SK-N-MC (cell line): ENCODE measurements around the gene CLCA1.

Source experiments
- DNase-seq: peaks from one replicate; pipeline ENCODE4 v3.0.0-alpha.2; 2011; ENCODE audit warnings: low read depth, low spot score
- H3K27ac ChIP-seq: fragments of 200-600 bp; sonication (generic); 2 replicates; pipeline ENCODE4 v1.5.1; 2016; ENCODE audit warnings: mixed run types
- H3K36me3 ChIP-seq: fragments of 200-600 bp; sonication (generic); 2 replicates; pipeline ENCODE4 v1.6.1; 2017; ENCODE audit warnings: antibody characterized with exemption, low read length, mixed read lengths; ENCODE audit not compliant: insufficient read depth
- H3K4me3 ChIP-seq: fragments of 200-600 bp; sonication (generic); 2 replicates; pipeline ENCODE4 v1.5.1; 2016
- H3K9ac ChIP-seq: fragments of 200-600 bp; sonication (generic); 2 replicates; pipeline ENCODE4 v1.8.0; 2017; ENCODE audit warnings: mixed run types, mixed read lengths; ENCODE audit not compliant: insufficient read length
- H3K9me3 ChIP-seq: fragments of 200-600 bp; sonication (generic); 2 replicates; pipeline ENCODE4 v1.6.1; 2017; ENCODE audit warnings: low read depth, mild to moderate bottlenecking, antibody characterized with exemption, low read length, moderate library complexity, mixed read lengths
- EZH2 ChIP-seq: fragments of 200-600 bp; sonication (generic); IDR thresholded peaks from one replicate; pipeline ENCODE4 v1.6.1; 2017; ENCODE audit warnings: antibody characterized with exemption
- FOXP2 ChIP-seq: optimal IDR thresholded peaks from 2 replicates; pipeline ENCODE3; 2011; ENCODE audit warnings: mild to moderate bottlenecking, moderate library complexity; ENCODE audit not compliant: insufficient read depth; ENCODE audit errors: extremely low read length, control extremely low read depth
- POLR2AphosphoS5 ChIP-seq: IDR thresholded peaks from 2 replicates; pipeline ENCODE4 v1.6.1; 2012; ENCODE audit warnings: mild to moderate bottlenecking, low read depth, low read length, borderline replicate concordance

Gene CLCA1

DNA sequence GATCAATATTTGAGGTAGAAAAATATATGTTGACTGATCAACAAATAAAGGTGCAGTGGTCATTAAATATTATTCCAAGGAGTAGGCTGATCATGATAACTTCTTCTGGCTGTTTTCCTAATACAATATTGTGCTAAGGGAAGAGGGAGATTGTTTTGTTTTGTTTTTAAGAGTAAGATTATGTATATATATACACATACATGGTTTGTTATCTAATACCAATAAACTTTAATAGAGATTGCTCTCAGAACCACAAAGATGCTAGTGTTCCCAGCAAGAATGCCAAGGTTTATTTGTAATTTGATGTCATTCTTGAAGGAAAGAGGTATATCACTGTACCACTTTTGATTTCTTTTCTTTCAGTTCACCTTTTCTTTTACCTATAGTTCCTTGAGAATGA lies 34.7 kb upstream of the CLCA1 start:
- DNase-seq: no peak
- Histone ChIP-seq H3K36me3 (no peaks in the 10 kb centered on the region), H3K27ac (no peak overlapping the region), H3K9ac (no peak overlapping the region), H3K4me3 (no peak overlapping the region), H3K9me3 (no peaks in the 10 kb centered on the region)
- TF ChIP-seq EZH2: no peak
- no peak for TF ChIP-seq FOXP2

DNA sequence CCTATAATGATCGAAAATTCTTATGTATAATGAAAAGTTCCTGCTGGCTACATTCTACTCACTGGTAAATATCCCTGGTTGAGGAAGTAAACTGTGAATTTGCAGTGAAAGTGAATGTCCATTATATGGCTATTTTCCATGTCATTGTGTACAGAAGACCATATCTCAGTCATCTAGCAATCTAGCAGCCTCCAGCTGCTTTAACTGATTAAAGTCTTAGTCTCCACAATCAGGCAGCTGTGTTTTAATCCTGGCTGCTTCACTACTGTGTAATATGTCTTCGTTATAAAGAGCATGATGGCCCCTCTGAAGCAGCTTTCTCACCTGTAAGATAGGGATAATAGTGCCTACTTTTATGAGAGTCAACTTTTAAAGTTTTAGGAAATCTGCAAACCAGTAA lies 33.4 kb upstream of the CLCA1 start:
- no peak for TF ChIP-seq FOXP2
- TF ChIP-seq POLR2AphosphoS5: no peak
- TF ChIP-seq EZH2: no peak
- no peaks in the 10 kb centered on the region for H3K9me3 ChIP-seq
- H3K27ac ChIP-seq: no peak overlapping the region
- no peak overlapping the region for H3K4me3 ChIP-seq
- no peak overlapping the region for H3K9ac ChIP-seq
- no peaks in the 10 kb centered on the region for H3K36me3 ChIP-seq
- no peak for DNase-seq

DNA sequence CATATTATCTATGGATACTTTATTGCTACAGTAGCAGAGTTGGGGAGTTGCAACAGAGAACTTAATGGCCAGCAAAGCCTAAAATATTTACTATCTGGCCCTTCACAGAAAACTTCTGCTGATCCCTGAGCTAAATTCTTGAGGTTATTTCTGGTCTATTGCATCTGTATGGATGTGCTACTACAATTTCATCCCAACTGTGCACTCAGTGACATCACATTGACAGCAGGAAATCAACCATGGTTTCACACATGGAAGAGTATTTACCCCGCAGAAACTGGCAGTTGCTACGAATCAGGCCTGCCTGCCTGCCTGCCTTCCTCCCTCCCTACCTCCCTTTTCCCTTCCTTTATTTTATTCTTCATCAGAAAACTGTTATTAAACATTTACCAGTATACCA lies 32.7 kb upstream of the CLCA1 start:
- no peak for TF ChIP-seq POLR2AphosphoS5
- no peak for TF ChIP-seq EZH2
- TF ChIP-seq FOXP2: no peak
- Histone ChIP-seq H3K4me3 (no peak overlapping the region), H3K27ac (no peak overlapping the region), H3K9me3 (no peaks in the 10 kb centered on the region), H3K9ac (no peak overlapping the region), H3K36me3 (no peaks in the 10 kb centered on the region)
- DNase-seq: no peak

DNA sequence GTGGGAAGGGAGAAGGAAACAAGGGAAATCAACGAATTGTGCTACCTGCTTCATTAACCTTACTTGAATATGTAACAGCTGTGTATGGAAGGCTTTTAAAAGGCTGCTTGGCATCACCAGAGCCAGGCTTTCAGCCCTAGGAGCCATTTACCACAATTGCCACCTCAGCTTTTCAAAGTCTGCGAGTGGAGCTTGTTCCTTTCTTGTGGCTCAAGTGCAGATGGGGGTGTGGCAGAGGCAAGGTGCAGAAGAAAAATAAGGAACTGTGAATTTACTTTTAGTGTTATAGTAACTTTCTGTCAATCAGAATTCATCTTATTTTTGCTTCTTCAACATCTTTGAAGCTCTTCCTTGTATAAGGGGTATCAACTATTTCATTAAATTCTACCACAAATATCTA lies 27.1 kb upstream of the CLCA1 start:
- H3K36me3 ChIP-seq: no peaks in the 10 kb centered on the region
- no peaks in the 10 kb centered on the region for H3K9me3 ChIP-seq
- H3K27ac ChIP-seq: no peak overlapping the region
- no peak overlapping the region for H3K9ac ChIP-seq
- no peak for TF ChIP-seq EZH2
- no peak for TF ChIP-seq POLR2AphosphoS5
- no peak for TF ChIP-seq FOXP2
- no peak overlapping the region for H3K4me3 ChIP-seq
- DNase-seq: no peak

DNA sequence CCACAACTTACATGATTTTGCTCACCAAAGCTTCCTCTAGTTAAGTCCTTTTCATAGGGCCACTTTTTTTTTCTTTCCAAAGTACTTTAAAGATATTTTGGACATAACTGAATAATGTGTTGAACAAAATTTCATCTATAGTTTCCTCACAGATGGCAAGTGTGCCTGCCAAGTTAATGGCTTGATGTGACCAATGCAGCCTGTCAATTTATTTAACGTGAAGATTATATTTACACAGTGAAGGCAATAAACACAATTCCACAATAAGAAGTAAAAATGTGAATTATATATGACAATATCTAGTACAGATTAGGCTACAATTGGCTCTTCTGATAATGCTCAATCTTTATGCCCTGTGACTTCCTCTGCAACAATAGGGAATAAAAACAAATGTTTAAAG lies 26.7 kb upstream of the CLCA1 start:
- no peak overlapping the region for H3K27ac ChIP-seq
- H3K36me3 ChIP-seq: no peaks in the 10 kb centered on the region
- no peak overlapping the region for H3K9ac ChIP-seq
- H3K4me3 ChIP-seq: no peak overlapping the region
- H3K9me3 ChIP-seq: no peaks in the 10 kb centered on the region
- no peak for DNase-seq
- TF ChIP-seq FOXP2 (no peak), EZH2 (no peak), POLR2AphosphoS5 (no peak)

DNA sequence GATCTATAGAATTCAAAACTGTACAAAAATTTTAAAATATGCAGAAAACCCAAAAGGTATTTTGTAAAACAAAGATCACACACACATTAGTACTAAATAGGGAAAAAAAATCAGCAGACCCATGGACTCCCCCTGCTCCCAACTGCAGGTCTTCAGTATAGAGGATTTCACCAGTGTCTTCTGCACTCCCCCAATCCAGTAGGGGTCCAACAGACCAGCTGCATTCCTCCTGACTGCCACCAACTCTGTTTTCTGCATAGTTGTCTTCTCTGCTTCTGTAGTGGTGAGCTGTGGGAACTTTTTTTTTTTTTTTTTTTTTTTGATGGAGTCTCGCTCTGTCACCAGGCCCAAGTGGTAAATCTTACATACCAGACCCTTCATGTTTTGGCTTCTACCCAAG lies 22.8 kb upstream of the CLCA1 start:
- Histone ChIP-seq H3K27ac (no peak overlapping the region), H3K9ac (no peak overlapping the region), H3K4me3 (no peak overlapping the region), H3K36me3 (no peaks in the 10 kb centered on the region), H3K9me3 (no peaks in the 10 kb centered on the region)
- no peak for DNase-seq
- no peak for TF ChIP-seq EZH2
- no peak for TF ChIP-seq POLR2AphosphoS5
- no peak for TF ChIP-seq FOXP2

DNA sequence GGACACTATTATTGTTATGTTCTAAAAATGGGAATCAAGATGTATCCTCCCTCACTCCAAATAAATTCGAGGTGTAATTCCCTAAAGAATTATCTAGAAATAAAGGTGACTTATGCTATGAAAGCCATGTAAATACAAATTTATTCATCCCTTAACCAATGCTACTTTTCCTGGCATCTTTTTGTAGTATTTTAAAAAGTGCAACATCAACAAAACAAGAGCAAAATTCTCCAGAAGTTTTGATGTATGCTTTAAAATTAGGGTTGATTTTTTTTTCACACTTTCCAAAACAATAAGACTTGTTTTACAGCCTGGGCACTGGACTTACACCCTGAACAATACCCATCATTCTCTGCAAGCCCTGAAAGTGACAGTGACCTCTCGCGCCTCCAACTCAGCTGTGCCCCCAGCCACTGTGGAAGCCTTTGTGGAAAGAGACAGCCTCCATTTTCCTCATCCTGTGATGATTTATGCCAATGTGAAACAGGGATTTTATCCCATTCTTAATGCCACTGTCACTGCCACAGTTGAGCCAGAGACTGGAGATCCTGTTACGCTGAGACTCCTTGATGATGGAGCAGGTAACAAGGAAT lies 21.4 kb upstream of the CLCA1 start:
- no peaks in the 10 kb centered on the region for H3K36me3 ChIP-seq
- no peak overlapping the region for H3K4me3 ChIP-seq
- no peaks in the 10 kb centered on the region for H3K9me3 ChIP-seq
- no peak for DNase-seq
- TF ChIP-seq POLR2AphosphoS5 (no peak), FOXP2 (no peak), EZH2 (no peak)
- no peak overlapping the region for H3K9ac ChIP-seq
- no peak overlapping the region for H3K27ac ChIP-seq

DNA sequence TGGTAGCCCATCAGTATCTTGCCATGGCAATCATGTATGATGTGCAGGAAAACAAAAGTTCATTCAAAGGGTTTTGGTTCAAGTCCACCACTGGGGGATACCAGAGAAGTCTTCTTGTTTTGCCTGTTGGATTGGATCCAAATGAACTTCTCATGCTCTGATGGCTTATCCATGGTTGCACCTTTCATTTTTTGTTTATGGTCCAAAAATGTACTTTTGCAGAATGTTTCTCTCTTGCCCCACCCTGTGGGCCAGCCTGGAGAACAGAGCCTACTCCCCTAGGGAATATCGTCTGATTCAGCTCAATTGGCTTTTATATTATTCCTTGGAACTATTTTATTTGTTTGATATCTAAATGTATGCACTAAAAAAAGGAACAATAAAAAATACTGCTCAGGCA lies 20.1 kb upstream of the CLCA1 start:
- TF ChIP-seq FOXP2 (no peak), EZH2 (no peak), POLR2AphosphoS5 (no peak)
- no peak for DNase-seq
- Histone ChIP-seq H3K4me3 (no peak overlapping the region), H3K27ac (no peak overlapping the region), H3K9me3 (no peaks in the 10 kb centered on the region), H3K9ac (no peak overlapping the region), H3K36me3 (no peaks in the 10 kb centered on the region)

DNA sequence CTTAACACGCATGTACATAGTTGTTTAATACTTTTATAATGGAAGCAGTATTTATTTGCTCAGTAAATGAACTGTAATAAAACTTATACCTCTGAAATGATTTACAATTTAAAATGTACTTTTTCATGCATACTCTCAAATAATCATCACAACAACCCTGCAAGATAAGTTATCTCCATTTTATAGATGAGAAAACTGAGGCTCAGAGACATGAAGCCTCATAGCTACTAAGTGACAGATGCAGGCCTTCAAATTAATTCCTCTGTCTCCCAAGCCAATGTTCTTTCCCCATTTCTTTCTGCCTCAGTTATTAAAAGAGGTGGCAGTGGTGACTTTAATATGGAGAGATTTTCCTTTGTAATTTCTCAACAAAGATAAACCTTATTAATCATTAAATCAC lies 19.6 kb upstream of the CLCA1 start:
- TF ChIP-seq FOXP2 (no peak), EZH2 (no peak), POLR2AphosphoS5 (no peak)
- no peak for DNase-seq
- no peak overlapping the region for H3K27ac ChIP-seq
- no peak overlapping the region for H3K9ac ChIP-seq
- H3K9me3 ChIP-seq: no peaks in the 10 kb centered on the region
- no peaks in the 10 kb centered on the region for H3K36me3 ChIP-seq
- no peak overlapping the region for H3K4me3 ChIP-seq
